Cardiac muscle cell (in vitro differentiated cells and primary cell): ENCODE measurements around the gene HCN3. TPM values are rescaled to one million over a fixed set of nuclear protein-coding genes. Genes with fewer than 3 reads are reported as not detected.

Experiments
- DNase-seq, 2 donors: peaks; one replicate each; pipeline versions ENCODE4 v3.0.0 to v3.0.0-alpha.2; 2010 to 2017; ENCODE audit warnings: low read depth in 1 of 2, low spot score in 1 of 2
- H3K27ac ChIP-seq: fragments of 200-600 bp; sonication (generic); 2 replicates; pipeline ENCODE4 v1.5.1; 2016
- H3K27me3 ChIP-seq: fragments of 200-600 bp; sonication (generic); 2 replicates; pipeline ENCODE4 v1.6.0; 2016; ENCODE audit warnings: control low read depth
- H3K36me3 ChIP-seq: fragments of 200-600 bp; sonication (generic); 2 replicates; pipeline ENCODE4 v1.5.1; 2016; ENCODE audit warnings: control low read depth
- H3K4me1 ChIP-seq: fragments of 200-600 bp; sonication (generic); 2 replicates; pipeline ENCODE4 v1.8.1; 2017; ENCODE audit warnings: low read depth, mild to moderate bottlenecking, mixed run types
- H3K4me3 ChIP-seq: fragments of 200-600 bp; sonication (generic); 2 replicates; pipeline ENCODE4 v1.5.1; 2016; ENCODE audit warnings: mild to moderate bottlenecking
- H3K9me3 ChIP-seq: fragments of 200-600 bp; sonication (generic); 2 replicates; pipeline ENCODE4 v1.5.1; 2017; ENCODE audit warnings: low read depth, mild to moderate bottlenecking, control low read depth
- polyA plus RNA-seq: library from polyadenylated mRNA; unstranded; fragments of >200 nt; fragmentation: Nextera tagmentation; extraction: Ambion mirVana; gene quantifications from 2 replicates; pipeline ENCODE4 v1.2.1, GENCODE V29; 2016
- total RNA-seq: library from RNA; depleted of rRNA; stranded (reverse); fragments of >200 nt; gene quantifications from 2 replicates; pipeline ENCODE4 v1.2.3, GENCODE V29; 2016
- TF ChIP-seq, protein P1 (sequence below): IDR thresholded peaks from 2 replicates; pipeline ENCODE4 v1.5.1; 2012; ENCODE audit warnings: low read depth, mild to moderate bottlenecking, low read length

HCN3 gene
- total and polyA plus RNA-seq, 2 experiments from 2014 or later: 1.7 to 12.9 TPM

- no peak for DNase-seq
- Histone ChIP-seq H3K9me3 (no peaks in the 10 kb centered on the region), H3K27ac (peak overlapping the region; percentile 54), H3K4me1 (peaks cover 6% of the 10 kb centered on the region), H3K4me3 (no peak overlapping the region), H3K36me3 (peaks cover 66% of the 10 kb centered on the region), H3K27me3 (no peaks in the 10 kb centered on the region)
- TF ChIP-seq, protein P1, sequence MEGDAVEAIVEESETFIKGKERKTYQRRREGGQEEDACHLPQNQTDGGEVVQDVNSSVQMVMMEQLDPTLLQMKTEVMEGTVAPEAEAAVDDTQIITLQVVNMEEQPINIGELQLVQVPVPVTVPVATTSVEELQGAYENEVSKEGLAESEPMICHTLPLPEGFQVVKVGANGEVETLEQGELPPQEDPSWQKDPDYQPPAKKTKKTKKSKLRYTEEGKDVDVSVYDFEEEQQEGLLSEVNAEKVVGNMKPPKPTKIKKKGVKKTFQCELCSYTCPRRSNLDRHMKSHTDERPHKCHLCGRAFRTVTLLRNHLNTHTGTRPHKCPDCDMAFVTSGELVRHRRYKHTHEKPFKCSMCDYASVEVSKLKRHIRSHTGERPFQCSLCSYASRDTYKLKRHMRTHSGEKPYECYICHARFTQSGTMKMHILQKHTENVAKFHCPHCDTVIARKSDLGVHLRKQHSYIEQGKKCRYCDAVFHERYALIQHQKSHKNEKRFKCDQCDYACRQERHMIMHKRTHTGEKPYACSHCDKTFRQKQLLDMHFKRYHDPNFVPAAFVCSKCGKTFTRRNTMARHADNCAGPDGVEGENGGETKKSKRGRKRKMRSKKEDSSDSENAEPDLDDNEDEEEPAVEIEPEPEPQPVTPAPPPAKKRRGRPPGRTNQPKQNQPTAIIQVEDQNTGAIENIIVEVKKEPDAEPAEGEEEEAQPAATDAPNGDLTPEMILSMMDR: no peak
These were observed 9.9 kb upstream of the HCN3 start for GRCh38 chr1:155267373-155267772.

- Histone ChIP-seq H3K27ac (no peak overlapping the region), H3K4me3 (no peak overlapping the region), H3K27me3 (no peaks in the 10 kb centered on the region), H3K4me1 (peaks cover 7% of the 10 kb centered on the region), H3K9me3 (no peaks in the 10 kb centered on the region), H3K36me3 (peaks cover 59% of the 10 kb centered on the region)
- no peak for DNase-seq
- TF ChIP-seq, protein P1: no peak
These were observed 8.6 kb upstream of the HCN3 start for GRCh38 chr1:155268630-155269029.

GRCh38 chr1:155269381-155269780 is 7.9 kb upstream of the HCN3 start:
- no peak for DNase-seq
- TF ChIP-seq, protein P1: no peak
- H3K27me3 ChIP-seq: no peaks in the 10 kb centered on the region
- peaks cover 11% of the 10 kb centered on the region for H3K4me1 ChIP-seq
- H3K4me3 ChIP-seq: no peak overlapping the region
- peaks cover 52% of the 10 kb centered on the region for H3K36me3 ChIP-seq
- H3K9me3 ChIP-seq: no peaks in the 10 kb centered on the region
- H3K27ac ChIP-seq: no peak overlapping the region

DNA sequence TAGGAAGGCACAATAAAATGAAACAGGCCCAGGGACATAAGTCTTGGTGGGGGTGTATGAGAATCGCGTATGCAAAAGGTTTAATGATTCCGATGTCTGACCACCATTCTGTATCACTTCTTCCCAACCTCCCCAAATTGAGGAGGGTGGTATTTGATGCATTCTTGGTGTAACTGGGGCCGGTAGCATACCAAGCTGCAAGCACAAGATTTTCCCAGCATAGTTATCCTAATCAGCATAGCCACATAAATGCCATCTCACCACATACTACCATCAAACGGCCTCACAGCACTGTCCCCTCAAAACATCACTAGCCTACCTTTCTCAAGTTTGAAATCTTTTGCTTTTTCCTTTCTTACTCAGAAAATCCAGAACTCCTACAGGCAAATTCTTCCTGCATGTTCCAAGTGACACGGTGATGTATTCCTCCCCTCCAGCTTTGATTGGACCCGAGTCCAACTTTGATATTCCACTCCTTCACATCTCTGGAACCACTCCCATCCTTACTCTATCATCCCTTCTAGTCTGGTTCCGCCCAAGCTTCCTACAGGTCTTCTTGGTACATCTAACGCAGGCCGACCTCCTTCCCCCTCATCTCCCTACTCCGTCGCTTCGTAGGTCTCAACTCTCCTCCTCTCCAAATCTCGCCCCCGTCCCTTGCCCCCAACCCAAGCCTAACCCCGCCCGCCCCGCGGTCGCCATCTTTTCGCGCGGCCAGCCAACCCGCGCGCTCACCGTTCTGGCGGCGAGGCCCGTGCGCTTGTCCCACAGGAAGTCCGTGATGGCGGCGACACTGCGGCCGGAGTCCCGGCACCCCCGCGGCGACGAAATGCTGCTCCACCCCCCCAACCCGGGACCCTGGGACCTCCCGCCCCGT is 4.6 kb upstream of the HCN3 start:
- peaks cover 29% of the 10 kb centered on the region for H3K36me3 ChIP-seq
- H3K4me3 ChIP-seq: peak overlapping the region; percentile 78
- peak overlapping the region; percentile 95 for H3K27ac ChIP-seq
- TF ChIP-seq, protein P1: no peak
- peaks cover 11% of the 10 kb centered on the region for H3K4me1 ChIP-seq
- H3K27me3 ChIP-seq: no peaks in the 10 kb centered on the region
- H3K9me3 ChIP-seq: no peaks in the 10 kb centered on the region
- DNase-seq: peak; percentile 63 to 72

- H3K27me3 ChIP-seq: no peaks in the 10 kb centered on the region
- peak; percentile 98 for DNase-seq
- peaks cover 11% of the 10 kb centered on the region for H3K4me1 ChIP-seq
- no peaks in the 10 kb centered on the region for H3K9me3 ChIP-seq
- TF ChIP-seq, protein P1: no peak
- peak within 1 kb of the TSS; percentile 78 for H3K4me3 ChIP-seq
- peak within 1 kb of the TSS; percentile 95 for H3K27ac ChIP-seq
- peaks cover 20% of the 10 kb centered on the region for H3K36me3 ChIP-seq
These were observed 3.7 kb upstream of the HCN3 start, which contains the start of gene CLK2 for GRCh38 chr1:155273343-155274245. Gene CLK2 (minus strand): TSS chr1:155273504. CDS start chr1:155270977, 2,527 bp downstream.
